H1 (cell line): ENCODE data around the gene MDFI.

ENCODE experiments used
- BRCA1 ChIP-seq: IDR thresholded peaks from 2 replicates; pipeline ENCODE4 v1.6.1; 2012; ENCODE audit warnings: low read depth, low read length, improper control_type of control experiment
- CREB1 ChIP-seq: IDR thresholded peaks from 2 replicates; pipeline ENCODE4 v1.6.1; 2012; ENCODE audit warnings: inconsistent platforms
- CTCF ChIP-seq, 3 experiments: IDR thresholded peaks; 1 replicate in 2 of 3; 2 replicates in 1 of 3; pipeline versions ENCODE4 v1.5.1 to v1.6.1; 2011; ENCODE audit warnings: low read length in 3 of 3, mild to moderate bottlenecking in 3 of 3, inconsistent platforms in 2 of 3, low read depth in 1 of 3, moderate library complexity in 1 of 3; ENCODE audit not compliant: insufficient read depth in 1 of 3; ENCODE audit errors: control extremely low read depth in 1 of 3
- EZH2 ChIP-seq: fragments of 200-600 bp; sonication (generic); IDR thresholded peaks from 2 replicates; pipeline ENCODE4 v1.7.1; 2012; ENCODE audit warnings: low read depth, mild to moderate bottlenecking, moderate library complexity, low read length, inconsistent platforms; ENCODE audit not compliant: severe bottlenecking
- FOSL1 ChIP-seq: IDR thresholded peaks from 2 replicates; pipeline ENCODE4 v1.6.1; 2011; ENCODE audit warnings: mild to moderate bottlenecking, low read depth, low read length, moderate library complexity; ENCODE audit not compliant: insufficient read depth
- GABPA ChIP-seq: IDR thresholded peaks from 2 replicates; pipeline ENCODE4 v1.6.1; 2011; ENCODE audit warnings: mild to moderate bottlenecking, low read length, moderate library complexity, borderline replicate concordance; ENCODE audit not compliant: insufficient read depth
- MAFK ChIP-seq: IDR thresholded peaks from 2 replicates; pipeline ENCODE4 v1.6.1; 2012; ENCODE audit warnings: low read depth, mild to moderate bottlenecking, improper control_type of control experiment, low read length
- POLR2AphosphoS5 ChIP-seq: IDR thresholded peaks from 2 replicates; pipeline ENCODE4 v1.6.1; 2011; ENCODE audit warnings: low read depth, low read length
- SIN3A ChIP-seq, 2 experiments: IDR thresholded peaks in 1 of 2; conservative IDR thresholded peaks in 1 of 2; 2 replicates each; pipeline ENCODE4 v1.6.1; 2011 to 2012; ENCODE audit warnings: low read length in 2 of 2, improper control_type of control experiment in 1 of 2, low read depth in 1 of 2, mild to moderate bottlenecking in 1 of 2
- TAF1 ChIP-seq: IDR thresholded peaks from 2 replicates; pipeline ENCODE4 v1.6.1; 2011; ENCODE audit warnings: mild to moderate bottlenecking, low read depth, low read length

- TF ChIP-seq CREB1, result no peak
- TF ChIP-seq EZH2, result no peak
- TF ChIP-seq CTCF (IDR thresholded peaks at IDR 0.05; ENCODE audit: control extremely low read depth in 1 of 3, insufficient read depth in 1 of 3, low read depth in 1 of 3, low read length in 3 of 3), result no peak
- no peak for TF ChIP-seq MAFK
- no peak for TF ChIP-seq SIN3A (conservative IDR thresholded peaks at IDR 0.05 in 1 of 2, IDR thresholded peaks at IDR 0.05 in 1 of 2; ENCODE audit: low read depth in 1 of 2, low read length in 2 of 2)
- no peak for TF ChIP-seq GABPA
- no peak for TF ChIP-seq BRCA1
- no peak for TF ChIP-seq FOSL1
- TF ChIP-seq POLR2AphosphoS5, result no peak
- TF ChIP-seq TAF1, result no peak
These were observed 60.8 kb downstream of the MDFI start for GRCh38 chr6:41699063-41699462.
